Cardiac fibroblast (primary cell): ENCODE results near the gene LCE2A.

ENCODE experiments used
- DNase-seq, 2 donors: peaks; one replicate each; pipeline versions ENCODE4 v3.0.0 to v3.0.0-alpha.2; 2010; ENCODE audit warnings: low read depth in 2 of 2
- H3K4me3 ChIP-seq, 2 donors: replicated peaks in 1 of 2; 1 replicate in 1 of 2; 2 replicates in 1 of 2; pipeline ENCODE4 v1.5.1; 2011; ENCODE audit warnings: low read depth in 2 of 2, low read length in 2 of 2, mild to moderate bottlenecking in 2 of 2, moderate library complexity in 1 of 2
- TF ChIP-seq, protein P1 (sequence below): IDR thresholded peaks from one replicate; pipeline ENCODE4 v1.5.1; 2011; ENCODE audit warnings: low read depth, mild to moderate bottlenecking, low read length, inconsistent platforms

LCE2A gene

DNA sequence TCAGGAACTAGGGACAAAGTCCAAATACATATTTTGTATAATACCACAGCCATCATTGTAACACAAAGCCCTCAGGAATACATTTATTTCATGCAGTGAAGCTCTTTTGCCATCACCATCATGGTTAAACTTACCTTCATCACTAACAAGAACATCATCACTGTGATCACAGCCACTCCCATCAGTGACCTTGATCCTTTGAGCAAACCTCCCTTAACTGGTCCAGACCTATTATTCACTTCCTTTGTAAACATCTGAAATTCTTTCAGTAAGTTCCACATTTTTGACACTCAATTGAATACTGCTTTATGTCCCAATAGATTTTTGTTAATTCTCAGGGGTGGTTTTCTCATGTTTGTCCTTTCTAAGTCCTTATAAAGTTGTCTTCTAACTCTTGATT lies 43.5 kb downstream of the LCE2A start:
- H3K4me3 ChIP-seq, result no peak overlapping the region
- DNase-seq, result no peak
- TF ChIP-seq, protein P1, sequence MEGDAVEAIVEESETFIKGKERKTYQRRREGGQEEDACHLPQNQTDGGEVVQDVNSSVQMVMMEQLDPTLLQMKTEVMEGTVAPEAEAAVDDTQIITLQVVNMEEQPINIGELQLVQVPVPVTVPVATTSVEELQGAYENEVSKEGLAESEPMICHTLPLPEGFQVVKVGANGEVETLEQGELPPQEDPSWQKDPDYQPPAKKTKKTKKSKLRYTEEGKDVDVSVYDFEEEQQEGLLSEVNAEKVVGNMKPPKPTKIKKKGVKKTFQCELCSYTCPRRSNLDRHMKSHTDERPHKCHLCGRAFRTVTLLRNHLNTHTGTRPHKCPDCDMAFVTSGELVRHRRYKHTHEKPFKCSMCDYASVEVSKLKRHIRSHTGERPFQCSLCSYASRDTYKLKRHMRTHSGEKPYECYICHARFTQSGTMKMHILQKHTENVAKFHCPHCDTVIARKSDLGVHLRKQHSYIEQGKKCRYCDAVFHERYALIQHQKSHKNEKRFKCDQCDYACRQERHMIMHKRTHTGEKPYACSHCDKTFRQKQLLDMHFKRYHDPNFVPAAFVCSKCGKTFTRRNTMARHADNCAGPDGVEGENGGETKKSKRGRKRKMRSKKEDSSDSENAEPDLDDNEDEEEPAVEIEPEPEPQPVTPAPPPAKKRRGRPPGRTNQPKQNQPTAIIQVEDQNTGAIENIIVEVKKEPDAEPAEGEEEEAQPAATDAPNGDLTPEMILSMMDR, result no peak

GRCh38 chr1:152743371-152744145 lies 45.4 kb downstream of the LCE2A start:
- DNase-seq, result no peak
- H3K4me3 ChIP-seq, result no peak overlapping the region
- TF ChIP-seq, protein P1, result no peak

GRCh38 chr1:152745289-152745704 lies 47.2 kb downstream of the LCE2A start:
- no peak overlapping the region for H3K4me3 ChIP-seq
- TF ChIP-seq, protein P1, result no peak
- DNase-seq, result no peak

GRCh38 chr1:152745765-152746444 lies 47.8 kb downstream of the LCE2A start:
- TF ChIP-seq, protein P1, result no peak
- DNase-seq, result no peak
- H3K4me3 ChIP-seq, result no peak overlapping the region

DNA sequence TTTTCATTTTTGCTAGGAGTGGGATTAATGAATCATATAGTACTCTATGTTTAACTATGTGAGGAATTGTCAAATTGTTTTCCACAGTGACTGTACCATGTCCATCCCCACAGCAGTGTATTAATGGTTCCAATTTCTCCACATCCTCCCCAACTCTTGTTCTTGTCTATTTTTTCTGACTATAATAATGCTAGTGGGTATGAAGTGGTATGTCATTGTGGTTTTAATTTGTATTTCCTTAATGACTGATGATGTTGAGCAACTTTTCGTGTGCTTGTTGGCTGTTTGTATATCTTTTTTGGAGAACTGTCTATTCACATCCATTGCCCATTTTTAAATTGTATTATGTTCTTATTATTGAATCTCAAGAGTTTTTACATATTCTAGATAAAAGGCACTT lies 49.7 kb downstream of the LCE2A start:
- DNase-seq, result no peak
- H3K4me3 ChIP-seq, result no peak overlapping the region
- TF ChIP-seq, protein P1, result no peak
